ELF-1 (cell line): ENCODE data around the gene ANKRD39.
A peak's percentile ranks its signal among the peaks of the same experiment; 100 is the strongest.
"Not testable (repeated sequence)": the region's sequence is repeated elsewhere in the genome, so short reads cannot be mapped to it uniquely, and the experiment has no call there.

Source experiments
- DNase-seq: peaks from one replicate; pipeline ENCODE4 v3.0.0-alpha.2; 2016; ENCODE audit warnings: low read depth, low spot score

The ANKRD39 gene

GRCh38 chr2:96809951-96810782, 47.6 kb downstream of the ANKRD39 start:
- DNase-seq, result no peak

DNA sequence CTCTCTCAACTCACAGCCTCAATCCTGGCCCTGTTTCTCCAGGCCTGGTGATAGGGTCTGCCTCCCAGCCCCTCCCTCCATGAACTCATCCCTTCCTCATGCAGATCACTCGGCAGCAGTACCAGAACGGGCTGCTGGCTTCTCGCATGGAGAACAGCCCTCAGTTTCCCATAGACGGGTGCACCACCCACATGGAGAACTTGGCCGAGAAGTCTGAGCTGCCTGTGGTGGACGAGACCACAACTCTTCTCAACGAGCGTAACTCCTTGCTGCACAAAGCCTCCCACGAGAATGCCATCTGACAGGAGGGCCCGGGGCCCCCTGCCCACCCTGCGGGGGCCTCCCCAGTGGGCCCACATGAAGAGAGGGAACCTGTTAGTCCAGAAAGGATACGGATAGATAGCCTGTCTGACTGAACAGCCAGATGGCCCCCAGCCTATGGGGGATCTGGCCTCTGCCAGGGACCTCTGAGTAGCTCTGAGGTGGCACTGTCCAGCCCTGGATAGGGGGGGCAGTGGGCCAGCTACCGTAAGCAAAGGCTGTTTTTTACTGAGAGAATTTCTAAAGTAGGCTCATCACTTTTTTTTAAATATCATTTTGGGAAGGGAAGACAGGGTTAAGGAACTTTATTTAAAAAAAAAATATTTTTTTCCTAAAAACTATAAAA, 48.5 kb downstream of the ANKRD39 start:
- no peak for DNase-seq

- no peak for DNase-seq
Observed at GRCh38 chr2:96808176-96808837, 49.5 kb downstream of the ANKRD39 start.

- DNase-seq, result no peak
Observed at GRCh38 chr2:96807127-96807471, 50.7 kb downstream of the ANKRD39 start.

GRCh38 chr2:96806468-96807126, 51.2 kb downstream of the ANKRD39 start:
- no peak for DNase-seq

- not testable (repeated sequence) for DNase-seq
Observed at GRCh38 chr2:96805946-96806345, 51.9 kb downstream of the ANKRD39 start.

DNA sequence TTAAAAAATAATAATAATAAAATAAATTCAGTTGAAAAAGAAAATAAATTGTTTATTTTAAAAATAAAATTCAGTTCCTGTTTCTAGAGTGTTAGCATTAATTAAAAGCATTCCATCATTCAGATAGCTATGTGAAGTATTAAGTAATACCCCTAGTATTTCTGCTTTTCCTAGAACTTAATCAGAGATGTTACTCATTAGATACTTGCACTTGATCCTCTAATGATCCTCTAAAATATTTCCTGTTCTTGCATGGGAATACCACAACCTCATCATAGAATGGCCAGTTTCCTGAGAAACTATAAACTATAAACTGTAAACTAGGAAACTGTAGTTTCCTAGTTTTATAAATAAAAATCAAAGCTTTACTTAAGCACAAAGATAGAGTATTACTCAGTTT, 52.8 kb downstream of the ANKRD39 start:
- DNase-seq, result no peak

GRCh38 chr2:96802721-96803120, 55.1 kb downstream of the ANKRD39 start:
- no peak for DNase-seq

- DNase-seq, result no peak
Observed at GRCh38 chr2:96801786-96802595, 55.8 kb downstream of the ANKRD39 start.

GRCh38 chr2:96801005-96801785, 56.6 kb downstream of the ANKRD39 start:
- peak; percentile 86 for DNase-seq

- no peak for DNase-seq
Observed at GRCh38 chr2:96800061-96801004, 57.5 kb downstream of the ANKRD39 start.

- DNase-seq, result no peak
Observed at GRCh38 chr2:96799623-96799935, 58.2 kb downstream of the ANKRD39 start.

DNA sequence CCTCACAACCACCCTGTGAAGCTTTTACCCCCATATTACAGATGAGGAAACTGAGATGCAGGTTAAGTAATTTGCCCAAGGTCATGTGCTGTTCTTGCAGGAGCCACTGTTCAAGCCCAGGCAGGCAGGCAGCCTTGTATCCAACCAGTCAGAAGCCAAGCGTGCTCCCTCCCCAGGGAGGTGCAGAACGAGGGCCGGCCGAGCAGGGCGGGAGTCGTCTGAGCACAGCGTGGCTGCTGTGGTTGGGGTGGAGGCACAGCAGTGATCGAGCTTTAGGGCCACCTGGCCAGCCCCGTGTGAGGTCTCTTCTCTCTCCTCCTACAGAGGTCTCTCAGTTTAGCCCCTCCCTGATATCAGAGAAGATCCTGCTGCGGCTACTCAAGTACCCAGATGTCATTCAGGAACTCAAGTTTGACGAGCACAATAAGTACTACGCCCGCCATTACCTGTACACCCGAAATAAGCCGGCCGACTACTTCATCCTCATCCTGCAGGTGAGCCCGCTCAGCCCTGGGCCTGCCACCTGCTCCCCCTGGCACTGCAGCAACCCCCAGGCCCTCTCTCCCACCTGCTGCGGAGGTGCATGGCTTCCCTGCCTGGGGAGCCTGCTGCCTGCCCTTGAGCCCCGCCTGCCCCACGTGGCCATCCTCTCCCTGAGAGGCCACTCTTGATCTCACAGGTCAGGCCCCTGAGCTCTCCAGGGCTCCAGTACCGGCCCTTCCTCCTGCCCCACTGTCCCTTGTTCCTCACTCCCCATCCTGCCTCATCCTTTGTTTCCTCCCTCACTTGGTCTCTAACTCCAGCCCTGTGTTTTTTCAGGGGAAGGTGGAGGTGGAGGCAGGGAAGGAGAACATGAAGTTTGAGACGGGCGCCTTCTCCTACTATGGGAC, 58.8 kb downstream of the ANKRD39 start:
- no peak for DNase-seq
